ENCODE data around the gene M6PR.
A peak's percentile ranks its signal among the peaks of the same experiment; 100 is the strongest.

M6PR gene

DNA sequence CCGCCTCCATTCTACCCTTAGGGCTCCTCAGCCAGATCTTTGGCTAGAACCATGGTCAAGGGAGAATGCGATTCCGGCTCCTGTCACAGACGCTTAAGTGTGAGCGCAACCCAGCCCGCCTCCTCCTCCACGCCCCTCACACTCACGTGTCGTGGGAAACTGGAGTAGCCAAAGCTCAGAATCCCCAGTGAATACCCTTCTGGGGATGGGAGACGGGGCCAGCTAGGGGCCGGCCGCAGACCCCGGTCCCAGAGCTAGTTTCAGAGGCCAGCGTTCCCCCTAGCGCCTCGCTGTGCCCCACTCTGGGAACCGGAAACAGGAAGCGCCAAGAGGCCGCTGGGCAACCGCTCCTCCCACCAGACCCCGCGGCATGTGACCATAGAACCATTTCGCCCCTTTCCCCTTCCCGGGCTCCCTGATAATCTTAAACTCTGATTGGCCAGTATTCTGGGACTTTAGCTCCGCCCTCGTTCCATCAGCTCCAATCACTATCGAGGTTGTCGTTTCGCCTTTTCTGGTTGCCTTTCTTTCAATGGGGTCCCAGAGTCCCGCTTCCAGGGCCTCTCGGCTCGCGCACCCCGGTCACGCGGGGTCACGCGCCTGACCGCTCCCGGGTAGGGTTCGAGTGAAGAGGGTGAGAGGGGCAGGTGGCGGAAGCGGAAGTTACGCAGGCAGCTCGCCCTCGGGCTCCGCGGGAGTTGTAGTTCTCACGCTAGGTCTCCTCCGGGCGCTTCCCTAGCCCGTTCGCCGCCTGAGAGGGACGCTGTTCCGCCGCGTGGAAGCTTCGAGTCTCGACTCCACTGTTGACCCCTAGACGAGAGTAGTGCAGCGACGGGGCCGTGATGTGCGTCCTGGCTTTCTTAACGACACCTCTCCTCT, at the start of gene M6PR:
TSS of gene M6PR (minus strand) at position 304 of the 879 bp plus-strand sequence. CDS start 3,241 bp downstream, outside the sequence.
- peak; percentile 99 for DNase-seq

DNA sequence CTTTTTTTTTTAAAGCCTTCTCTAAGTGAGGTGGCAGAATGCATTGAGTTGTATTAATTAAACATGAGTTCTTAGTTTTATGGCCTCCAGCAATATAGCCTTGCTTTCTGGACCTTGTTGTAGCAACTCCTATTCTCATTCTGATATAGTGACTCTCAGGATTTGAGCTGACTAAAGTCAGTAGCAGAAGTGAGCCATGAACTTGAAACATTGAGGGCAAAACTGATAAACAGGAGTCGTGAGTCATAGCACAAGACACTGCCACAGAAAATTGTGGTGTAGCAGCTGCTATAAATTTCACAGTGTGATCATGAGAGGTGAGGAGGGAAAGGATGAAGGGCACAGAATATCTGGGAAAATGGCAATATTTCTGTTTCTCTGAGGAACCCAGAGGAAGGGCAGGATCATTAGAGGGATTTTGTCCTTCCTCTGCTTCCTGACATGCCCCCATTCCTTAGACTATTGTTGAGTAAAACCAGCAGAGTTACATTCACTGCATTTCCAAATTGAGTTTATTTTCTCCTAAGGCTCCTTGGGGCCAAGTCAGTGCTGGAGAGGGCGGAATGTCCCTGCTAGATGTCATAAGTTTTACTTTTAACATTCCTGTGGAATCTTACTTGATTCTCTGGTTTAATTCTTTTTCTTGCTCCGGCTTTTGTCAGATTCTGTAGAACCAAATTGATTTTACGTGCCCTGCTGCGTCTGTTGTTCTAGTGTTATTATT, 47.4 kb upstream of the M6PR start:
- DNase-seq = no peak

DNA sequence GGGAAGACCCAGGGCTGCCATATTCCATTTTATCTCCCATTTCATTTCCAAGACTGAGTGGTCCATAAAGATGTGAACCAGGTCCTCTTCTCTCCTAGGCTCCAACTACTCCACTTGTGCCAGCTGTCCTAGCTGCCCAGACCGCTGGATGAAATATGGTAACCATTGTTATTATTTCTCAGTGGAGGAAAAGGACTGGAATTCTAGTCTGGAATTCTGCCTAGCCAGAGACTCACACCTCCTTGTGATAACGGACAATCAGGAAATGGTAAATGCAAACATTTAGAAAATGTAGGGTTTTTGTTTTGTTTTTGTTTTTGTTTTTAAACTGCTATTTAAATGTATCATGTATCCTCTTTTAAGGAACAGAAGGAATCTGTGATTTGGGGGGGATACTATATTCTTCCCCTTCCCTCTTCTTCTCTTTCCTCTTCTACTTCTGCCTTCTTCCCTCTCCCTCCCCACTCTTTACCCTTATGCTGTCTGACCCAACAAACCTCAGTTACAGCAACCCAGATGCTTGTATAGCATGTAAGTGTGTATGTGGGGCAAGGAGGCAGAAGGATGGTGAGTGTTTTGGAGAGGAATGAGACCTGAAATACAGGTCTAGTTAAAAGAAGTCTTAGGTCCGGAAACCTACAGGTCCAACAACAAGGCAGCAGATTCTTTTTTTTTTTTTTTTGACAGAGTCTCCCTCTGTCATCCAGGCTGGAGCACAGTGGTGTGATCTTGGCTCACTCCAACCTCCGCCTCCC, 45.8 kb upstream of the M6PR start:
- no peak for DNase-seq

DNA sequence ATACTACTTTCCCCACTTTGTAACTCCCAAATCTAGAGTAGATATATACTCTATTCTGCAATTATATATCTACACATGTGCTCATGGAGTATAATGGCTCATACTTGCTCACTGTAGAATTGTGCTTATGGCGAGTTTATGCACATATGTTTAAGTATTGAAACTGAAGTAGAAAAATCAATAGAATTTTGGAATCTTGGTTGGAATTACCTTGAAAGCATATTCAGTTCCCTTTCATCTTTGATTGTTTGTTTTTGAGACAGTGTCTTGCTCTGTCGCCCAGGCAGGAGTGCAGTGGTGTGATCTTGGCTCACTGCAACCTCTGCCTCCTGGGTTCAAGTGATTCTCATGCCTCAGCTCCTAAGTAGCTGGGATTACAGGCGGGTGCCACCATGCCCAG, 44.4 kb upstream of the M6PR start:
- DNase-seq = no peak

DNA sequence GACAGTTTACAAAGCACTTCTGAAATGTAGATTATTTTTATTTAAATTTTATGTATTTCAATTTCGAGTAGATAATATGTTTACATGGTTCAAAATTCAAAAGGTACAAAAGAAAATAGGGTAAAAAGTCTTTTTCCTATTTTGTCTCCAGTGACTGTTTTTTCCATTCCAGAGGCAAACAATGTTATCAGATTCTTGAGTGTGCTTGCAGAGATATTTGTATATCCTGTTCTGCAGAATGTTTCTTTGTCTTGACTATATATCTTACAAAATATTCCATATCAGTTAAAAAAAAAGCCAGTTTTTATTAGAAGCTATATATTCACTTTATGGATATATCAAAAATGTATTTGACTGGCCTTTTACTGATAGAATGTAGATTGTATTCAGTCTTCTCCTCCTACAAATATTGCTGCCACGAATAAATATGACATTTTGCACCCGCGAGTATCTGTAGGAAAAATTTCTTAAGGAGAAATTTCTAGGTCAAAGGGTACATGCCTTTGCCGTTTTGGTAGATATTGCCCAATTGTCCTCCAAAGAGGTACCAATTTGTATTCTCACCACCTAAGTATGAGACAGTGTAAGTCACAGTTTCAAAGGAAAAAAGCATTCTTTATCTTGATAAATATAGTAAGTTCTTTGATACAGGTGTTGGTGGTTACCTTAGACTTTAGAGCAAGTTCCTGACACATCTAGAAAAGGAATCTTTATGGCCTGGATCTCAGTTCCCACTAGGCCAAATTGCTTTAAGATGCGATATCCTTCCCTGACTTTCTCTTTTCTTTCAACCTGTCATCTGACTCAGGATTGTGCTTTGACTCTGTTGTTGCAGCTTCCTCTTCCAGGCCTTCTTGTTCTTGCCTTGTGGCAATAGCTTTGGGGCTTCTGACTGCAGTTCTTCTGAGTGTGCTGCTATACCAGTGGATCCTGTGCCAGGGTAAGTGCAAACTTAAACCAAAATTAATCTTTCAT, 42.2 kb upstream of the M6PR start:
- DNase-seq = no peak

DNA sequence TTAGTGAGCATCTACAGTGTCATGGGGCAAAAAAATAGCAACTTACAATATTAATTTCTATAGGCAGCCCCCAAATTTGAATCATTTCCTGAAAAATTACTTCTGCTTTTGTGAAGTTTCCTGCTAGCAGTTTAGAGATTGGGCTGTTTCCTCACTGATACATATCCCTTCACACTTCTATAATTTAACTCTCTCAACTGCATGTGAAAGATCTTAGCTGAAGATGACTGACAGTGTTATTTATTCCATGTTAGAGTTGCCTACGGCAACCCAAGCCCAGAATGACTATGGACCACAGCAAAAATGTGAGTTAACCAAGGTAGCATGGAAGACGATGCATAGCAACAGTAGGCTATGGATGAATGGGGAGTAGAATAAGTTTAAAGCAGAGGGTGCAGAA, 40.0 kb upstream of the M6PR start, which contains the start of gene KLRG1:
TSS of gene KLRG1 (plus strand) at position 134 of the 400 bp plus-strand sequence. CDS start at position 224, 90 bp downstream.
- no peak for DNase-seq

DNA sequence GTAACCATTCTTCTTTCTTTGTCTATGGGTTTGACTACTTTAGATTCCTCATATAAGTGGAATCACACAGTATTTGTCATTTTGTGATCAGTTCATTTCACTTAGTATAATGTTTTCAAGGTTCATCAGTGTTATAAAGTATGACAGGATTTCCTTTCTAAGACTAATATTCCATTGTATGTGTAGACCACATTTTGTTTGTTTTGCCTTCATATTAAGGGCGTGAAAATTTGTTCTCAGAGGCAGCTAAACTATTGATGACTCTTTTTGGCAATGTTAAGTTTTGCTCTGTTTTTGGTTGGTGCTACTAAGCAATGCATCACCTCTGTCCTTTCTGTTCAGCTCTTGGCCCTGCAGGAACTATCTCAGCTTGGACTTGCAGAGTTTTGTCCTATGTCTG, 38.2 kb upstream of the M6PR start:
- DNase-seq = no peak

DNA sequence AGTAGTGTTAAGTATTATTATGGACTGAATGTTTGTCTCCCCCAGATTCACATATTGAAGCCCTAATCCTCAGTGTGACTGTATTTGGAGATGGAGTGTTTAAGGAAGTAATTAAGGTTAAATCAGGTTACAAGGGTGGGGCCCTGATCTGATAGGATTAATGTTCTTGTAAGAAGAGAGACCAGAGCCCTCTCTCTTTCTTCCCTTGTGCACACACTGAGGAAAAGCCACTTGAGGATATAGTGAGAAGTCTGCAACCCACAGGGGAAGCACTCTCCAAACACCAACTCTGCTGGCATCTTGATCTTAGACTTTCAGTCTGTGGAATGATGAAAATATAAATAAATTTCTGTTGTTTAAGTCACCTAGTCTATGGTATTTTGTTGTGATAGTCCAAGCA, 37.7 kb upstream of the M6PR start:
- no peak for DNase-seq

DNA sequence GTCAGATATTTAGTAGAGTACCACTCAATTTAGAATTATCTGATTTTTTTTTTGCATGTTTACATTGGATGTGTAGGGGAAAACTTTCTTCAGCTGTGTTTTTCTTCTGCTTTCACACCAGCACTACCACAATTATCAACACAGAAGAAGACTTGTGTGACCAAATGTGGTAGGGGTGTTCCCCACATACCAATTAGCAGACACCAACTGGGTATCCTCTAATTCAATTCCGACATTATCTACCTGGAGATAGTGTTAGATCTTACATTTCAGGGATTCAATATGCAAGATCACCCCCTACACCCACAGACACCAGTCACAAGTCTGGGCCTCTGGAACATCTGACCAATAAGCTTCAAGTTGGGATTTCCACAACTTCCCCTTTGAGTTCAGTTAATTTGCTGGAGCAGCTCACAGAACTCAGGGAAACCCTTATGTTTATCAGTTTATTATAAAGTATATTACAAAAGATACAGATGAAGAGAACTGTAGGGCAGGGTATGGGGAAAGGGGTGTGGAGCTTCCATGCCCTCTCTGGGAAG, 35.8 kb upstream of the M6PR start:
- DNase-seq = no peak

DNA sequence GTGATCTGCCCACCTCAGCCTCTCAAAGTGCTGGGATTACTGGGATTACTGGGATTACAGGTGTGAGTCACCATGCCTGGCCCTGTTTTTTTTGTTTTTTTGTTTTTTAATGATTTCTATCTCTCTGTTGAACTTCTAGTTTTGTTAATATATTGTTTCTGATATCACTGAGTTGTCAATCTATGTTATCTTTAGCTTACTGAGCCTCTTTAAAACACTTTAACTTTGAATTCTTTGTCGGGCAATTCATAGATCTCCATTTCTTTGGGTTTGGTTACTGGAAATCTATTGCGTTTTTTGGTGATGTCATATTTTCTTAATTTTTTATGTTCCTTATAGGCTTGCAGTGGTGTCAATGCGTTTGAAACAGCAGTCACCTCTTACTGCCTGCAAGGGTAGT, 30.7 kb upstream of the M6PR start:
- no peak for DNase-seq

DNA sequence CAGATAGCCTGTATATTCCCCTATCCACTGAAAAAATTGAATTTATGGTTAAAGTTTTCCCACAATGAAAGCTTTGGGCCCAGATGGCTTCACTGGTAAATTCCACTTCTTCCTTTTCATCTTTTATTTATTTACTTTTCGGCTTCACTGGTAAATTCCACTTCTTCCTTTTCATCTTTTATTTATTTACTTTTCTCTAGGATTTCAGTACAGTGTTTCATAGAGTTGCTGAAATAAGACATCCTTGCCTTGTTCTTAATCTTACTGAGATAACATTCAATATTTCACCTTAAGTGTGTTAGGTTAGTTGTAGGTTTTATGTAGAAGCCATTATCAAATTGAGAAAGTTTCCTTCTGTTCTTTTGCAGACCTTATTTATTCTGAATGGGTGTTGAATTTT, 21.0 kb upstream of the M6PR start:
- DNase-seq = no peak

DNA sequence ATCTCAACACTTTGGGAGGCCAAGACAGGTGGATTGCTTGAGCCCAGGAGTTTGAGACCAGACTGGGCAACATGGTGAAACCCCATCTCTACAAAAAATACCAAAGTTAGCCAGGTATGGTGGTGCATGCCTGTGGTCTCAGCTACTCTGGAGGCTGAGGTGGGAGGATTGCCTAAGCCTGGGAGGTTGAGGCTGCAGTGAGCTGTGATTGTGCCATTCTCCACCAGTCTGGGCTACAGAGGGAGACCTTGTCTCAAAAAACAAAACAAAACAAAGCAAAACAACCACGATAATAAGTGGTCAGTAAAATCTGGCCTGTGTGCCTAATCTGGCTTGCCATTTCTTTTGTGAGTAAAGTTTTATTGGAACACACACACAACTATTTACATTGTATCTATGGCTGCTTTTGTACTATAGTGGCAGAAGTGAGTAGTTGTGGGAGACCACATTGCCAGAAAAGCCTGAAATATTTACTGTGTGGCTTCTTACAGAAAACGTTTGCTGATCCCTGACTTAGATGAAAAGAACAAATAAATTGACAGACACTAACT, 20.5 kb upstream of the M6PR start:
- DNase-seq = no peak

DNA sequence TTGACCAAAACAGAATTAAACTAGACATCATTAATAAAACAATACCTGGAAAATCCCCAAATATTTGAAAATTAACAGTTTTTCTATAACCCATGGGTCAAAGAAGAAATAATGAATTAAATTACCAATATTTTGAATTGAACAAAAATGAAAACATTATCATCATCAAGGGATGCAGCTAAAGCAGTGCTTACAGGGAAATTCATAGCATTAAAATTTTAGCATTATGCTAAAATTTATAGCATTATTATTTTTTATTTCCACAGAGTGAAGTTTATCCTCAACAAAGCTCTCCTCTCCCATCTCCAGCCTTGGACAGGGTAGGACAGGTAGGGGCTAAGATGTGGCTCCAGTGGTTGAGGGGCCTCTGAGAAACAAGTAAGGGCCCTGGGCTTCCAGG, 19.3 kb upstream of the M6PR start:
- DNase-seq = no peak

DNA sequence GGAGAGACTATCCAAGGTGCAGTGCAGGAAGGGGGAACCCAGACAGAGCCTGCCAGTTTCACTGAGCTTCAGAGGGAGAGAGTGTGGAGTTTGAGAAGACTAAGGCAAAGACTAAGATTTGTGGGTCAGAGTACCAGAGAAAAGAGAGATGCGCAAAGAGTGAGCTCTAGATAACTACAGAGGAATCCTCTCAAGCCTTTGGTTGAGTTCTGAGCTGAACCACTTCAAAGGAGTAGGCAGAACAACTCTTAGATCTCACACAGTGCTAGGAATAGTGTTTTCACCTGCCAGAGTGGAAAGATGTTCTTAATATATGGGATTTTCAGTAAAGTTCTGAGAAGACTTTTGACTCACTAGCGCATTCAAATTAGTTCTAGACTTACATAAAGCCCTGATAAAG, 10.7 kb upstream of the M6PR start:
- no peak for DNase-seq

DNA sequence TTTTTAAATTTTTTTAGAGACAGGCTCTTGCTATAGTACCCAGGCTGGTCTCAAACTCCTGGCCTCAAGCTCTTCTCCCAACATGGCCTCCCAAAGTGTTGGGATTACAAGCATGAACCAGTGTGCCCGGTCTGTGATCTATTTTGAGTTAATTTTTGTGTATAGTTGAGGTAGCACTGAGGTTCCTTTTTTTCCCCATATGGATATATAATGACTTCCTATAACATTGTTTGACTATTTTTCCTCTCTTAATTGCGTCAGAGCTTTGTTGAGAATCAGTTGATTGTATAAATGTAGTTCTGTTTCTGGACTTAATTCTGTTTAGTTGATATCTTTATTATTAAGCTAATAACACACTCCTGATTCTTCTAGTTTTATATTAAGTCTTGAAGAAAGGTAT, 8.6 kb upstream of the M6PR start:
- DNase-seq = no peak

DNA sequence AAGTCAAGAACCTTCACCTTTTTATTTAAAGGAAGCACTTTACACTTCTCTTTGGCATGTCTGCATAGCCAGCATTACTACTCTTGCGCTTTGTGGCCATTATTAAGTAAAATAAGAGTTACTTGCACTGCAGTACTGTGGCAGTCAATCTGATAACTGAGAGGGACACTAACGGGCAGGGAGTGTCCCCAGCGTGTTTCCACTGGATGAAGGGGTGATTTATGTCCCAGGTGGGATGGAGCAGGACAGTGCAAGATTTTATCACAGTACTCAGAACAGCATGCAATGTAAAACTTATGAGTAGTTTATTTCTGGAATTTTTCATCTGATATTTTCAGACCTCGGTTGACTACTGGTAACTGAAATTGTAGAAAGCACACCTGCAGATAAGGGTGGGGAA, 8.1 kb upstream of the M6PR start:
- no peak for DNase-seq

DNA sequence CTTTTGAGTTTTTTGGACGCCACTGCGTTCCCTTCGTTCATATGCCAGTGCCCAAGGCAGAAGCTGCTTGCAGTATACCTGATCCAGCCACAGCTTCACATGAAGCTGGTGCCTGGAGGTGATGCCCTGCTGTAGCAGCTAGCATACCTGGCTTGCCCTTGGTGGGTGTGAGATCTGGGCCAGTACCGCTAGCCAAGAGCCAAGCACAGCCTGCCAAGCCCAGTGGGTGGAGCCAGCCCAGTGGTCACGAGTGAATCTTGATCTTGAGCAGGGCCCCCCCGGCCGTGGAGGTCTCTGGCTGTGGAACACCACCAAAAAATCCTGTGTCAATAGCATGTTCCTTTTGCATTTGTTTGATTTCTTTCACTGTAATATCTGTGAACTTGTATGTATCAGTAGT, 7.3 kb upstream of the M6PR start:
- DNase-seq = no peak

DNA sequence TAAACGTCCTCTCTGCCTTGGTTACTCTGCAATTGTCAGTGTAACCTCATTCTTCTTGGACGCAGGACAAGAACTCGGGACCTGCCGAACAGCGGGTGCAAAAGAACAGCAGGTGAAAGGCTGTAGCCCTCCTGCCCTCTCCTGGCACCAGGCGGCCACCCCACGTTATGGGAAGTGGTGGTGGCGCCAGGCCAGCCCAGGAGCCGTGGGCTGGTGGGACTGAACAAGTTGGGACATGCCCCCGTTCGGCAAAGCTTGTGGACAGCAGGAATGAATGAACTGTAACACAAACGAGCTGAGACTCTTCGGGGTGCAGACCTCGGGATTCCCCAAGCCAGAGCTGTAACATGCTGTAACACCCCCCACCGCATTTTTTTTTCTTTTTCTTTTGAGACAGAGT, 6.6 kb upstream of the M6PR start:
- no peak for DNase-seq

DNA sequence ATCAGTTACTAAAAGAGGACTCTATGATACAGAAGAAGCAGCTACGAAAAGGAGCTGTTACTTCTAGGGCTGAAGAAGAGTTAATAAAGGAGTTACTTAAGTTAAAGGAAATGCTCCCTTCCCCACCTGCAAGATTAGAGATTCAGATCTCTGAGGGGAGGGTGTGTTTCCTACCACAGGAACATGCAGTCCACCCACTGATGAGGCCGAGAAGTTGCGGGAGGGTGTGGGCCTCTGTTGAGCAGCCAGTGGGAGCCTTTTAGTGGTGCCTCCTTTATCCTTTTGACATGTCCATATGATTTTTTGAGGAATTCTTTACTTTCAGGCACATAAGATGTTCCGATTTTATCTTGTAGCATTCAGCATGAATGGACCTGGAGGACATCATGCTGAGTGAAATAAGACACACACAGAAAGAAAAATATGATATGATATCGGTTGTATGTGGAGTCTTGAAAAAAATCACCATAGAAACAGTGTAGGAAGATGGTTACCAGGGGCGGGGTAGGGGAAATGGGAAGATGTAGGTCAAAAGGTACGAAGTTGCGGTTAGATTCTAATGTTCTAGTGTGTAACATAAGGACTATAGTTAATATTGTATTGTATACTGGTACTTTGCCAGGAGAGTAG, 4.4 kb upstream of the M6PR start:
- DNase-seq = no peak

DNA sequence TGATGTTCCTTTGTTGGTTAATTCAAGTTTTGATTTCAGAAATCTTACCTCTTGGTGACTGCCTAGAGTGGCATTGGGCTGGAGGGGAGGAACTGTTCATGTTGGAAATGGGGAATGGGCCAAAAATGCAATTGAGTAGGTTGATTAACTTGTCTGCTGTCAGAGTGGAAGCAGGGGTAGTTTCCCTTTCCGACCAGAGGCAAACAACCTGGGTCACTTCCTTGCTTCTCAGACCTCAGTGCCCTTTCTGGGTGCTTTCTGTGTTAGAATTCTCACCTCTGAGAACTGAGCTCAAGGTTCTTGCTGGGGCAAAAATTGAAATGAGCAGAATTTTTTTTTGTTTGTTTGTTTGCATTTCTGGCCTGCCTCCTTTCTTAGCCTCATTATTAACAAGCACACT, 2.3 kb upstream of the M6PR start:
- DNase-seq = no peak

Measured in eye (tissue), 1 donor.